Peyer's patch (tissue), 4 donors: ENCODE measurements around the gene PRR18. TPM values are rescaled to one million over a fixed set of nuclear protein-coding genes. Genes with fewer than 3 reads are reported as not detected.

Experiments used
- DNase-seq, 3 donors: peaks; one replicate each; pipeline ENCODE4 v3.0.0-alpha.2; 2017 to 2019
- H3K27ac ChIP-seq, 4 donors: fragments of 200-600 bp; sonication (generic); one replicate each; pipeline ENCODE4 v1.5.1; 2016 to 2019
- H3K27me3 ChIP-seq, 2 donors: fragments of 200-600 bp; sonication (generic); one replicate each; pipeline ENCODE4 v1.5.1; 2019
- H3K36me3 ChIP-seq, 3 donors: fragments of 200-600 bp; sonication (generic); one replicate each; pipeline ENCODE4 v1.5.1; 2016 to 2019
- H3K4me1 ChIP-seq, 4 donors: fragments of 200-600 bp; sonication (generic); one replicate each; pipeline ENCODE4 v1.5.1; 2016 to 2019
- H3K4me3 ChIP-seq, 4 donors: fragments of 200-600 bp; sonication (generic); 1 replicate in 3 of 4; 2 replicates in 1 of 4; pipeline ENCODE4 v1.5.1; 2016 to 2019; ENCODE audit warnings: mild to moderate bottlenecking in 1 of 4
- H3K9me3 ChIP-seq, 4 donors: fragments of 200-600 bp; sonication (generic); one replicate each; pipeline ENCODE4 v1.5.1; 2016 to 2019; ENCODE audit warnings: mild to moderate bottlenecking in 1 of 4
- POLR2A ChIP-seq, 2 donors: fragments of 450-650 bp; IDR thresholded peaks; one replicate each; pipeline ENCODE4 v1.5.1; 2017; ENCODE audit warnings: antibody characterized with exemption in 2 of 2, mild to moderate bottlenecking in 2 of 2, moderate library complexity in 2 of 2
- total RNA-seq, 4 donors: library from RNA; depleted of rRNA; stranded (reverse); fragments of >200 nt; gene quantifications; one replicate each; pipeline ENCODE4 v1.1.0, GENCODE V29; 2016
- TF ChIP-seq, protein P1 (sequence below), 6 experiments: fragments of 450-650 bp in 4 of 6; fragments of 200-600 bp in 2 of 6; sonication (generic) in 1 of 6; IDR thresholded peaks; one replicate each; pipeline ENCODE4 v1.5.1; 2017 to 2019; ENCODE audit warnings: antibody characterized with exemption in 6 of 6, mild to moderate bottlenecking in 3 of 6, moderate library complexity in 1 of 6

Gene PRR18
- total RNA-seq, 4 donors from 2014 or later, result not detected

DNA sequence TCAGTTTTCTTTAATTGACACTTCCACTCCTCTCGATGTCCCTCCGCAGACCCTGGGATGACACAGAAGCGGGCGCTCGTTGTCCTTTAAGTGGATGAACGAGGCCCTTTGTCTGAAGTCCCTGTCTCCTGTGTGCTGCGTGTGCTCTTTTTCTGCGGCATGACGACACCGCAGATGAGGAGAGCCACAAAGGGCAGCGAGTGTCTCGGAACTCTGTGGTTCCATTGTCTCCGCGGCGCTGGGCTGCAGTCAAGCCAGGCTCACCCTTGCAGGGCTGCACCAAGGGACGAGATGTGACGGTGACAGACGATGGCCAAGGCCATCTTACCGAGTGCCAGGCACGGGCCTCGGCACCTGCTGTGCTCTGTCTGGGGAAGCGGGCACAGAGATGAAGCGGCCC, 10.6 kb downstream of the PRR18 start:
- no peaks in the 10 kb centered on the region for H3K4me1 ChIP-seq
- DNase-seq, result no peak
- H3K4me3 ChIP-seq, result no peak overlapping the region
- no peak for TF ChIP-seq POLR2A (IDR thresholded peaks at IDR 0.05)
- TF ChIP-seq, protein P1, sequence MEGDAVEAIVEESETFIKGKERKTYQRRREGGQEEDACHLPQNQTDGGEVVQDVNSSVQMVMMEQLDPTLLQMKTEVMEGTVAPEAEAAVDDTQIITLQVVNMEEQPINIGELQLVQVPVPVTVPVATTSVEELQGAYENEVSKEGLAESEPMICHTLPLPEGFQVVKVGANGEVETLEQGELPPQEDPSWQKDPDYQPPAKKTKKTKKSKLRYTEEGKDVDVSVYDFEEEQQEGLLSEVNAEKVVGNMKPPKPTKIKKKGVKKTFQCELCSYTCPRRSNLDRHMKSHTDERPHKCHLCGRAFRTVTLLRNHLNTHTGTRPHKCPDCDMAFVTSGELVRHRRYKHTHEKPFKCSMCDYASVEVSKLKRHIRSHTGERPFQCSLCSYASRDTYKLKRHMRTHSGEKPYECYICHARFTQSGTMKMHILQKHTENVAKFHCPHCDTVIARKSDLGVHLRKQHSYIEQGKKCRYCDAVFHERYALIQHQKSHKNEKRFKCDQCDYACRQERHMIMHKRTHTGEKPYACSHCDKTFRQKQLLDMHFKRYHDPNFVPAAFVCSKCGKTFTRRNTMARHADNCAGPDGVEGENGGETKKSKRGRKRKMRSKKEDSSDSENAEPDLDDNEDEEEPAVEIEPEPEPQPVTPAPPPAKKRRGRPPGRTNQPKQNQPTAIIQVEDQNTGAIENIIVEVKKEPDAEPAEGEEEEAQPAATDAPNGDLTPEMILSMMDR (IDR thresholded peaks at IDR 0.05), result no peak
- H3K9me3 ChIP-seq, result no peaks in the 10 kb centered on the region
- no peaks in the 10 kb centered on the region for H3K36me3 ChIP-seq
- H3K27me3 ChIP-seq, result no peaks in the 10 kb centered on the region
- H3K27ac ChIP-seq, result no peak overlapping the region

DNA sequence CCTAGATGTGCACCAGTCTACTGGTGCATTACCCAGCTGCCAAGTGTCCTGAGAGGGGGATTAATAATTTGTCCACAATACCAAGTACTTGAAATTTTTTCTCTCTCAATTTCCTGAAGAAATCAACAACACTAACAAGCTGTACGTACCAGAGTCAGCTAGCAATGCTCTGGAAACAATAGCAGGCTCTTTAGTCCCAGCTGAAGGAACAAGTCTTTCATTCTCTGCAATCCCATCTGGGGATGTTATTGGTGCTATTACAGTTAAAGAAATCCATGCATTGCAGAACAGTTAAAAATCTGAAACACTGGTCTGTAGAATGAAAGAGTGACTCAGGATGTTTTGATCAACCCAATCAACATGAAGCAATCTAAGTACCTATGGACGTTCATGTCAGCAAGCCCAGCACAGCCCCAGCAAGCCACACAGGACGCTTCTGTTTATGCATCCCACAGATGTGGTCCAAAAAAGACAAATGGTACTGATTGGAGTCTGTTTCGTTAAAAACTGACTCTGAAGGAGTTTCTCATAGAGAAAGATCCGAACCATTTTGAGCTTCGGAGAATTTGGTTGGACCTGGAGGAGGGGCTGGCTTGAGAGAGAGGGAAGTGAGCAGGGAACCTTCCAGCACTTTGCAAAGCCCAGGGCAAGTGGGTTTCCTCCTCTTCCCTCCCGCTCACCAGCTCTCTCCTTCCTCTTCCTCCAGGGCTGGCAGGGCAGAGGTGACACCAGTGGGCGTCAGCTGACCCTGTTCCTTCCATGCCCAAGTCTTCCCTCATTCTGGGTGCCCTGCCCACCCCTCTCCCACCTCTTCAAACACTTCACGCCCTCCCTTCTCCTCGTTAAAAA, 11.9 kb downstream of the PRR18 start:
- H3K36me3 ChIP-seq, result no peaks in the 10 kb centered on the region
- H3K4me1 ChIP-seq, result no peaks in the 10 kb centered on the region
- H3K27me3 ChIP-seq, result no peaks in the 10 kb centered on the region
- no peaks in the 10 kb centered on the region for H3K9me3 ChIP-seq
- no peak overlapping the region for H3K27ac ChIP-seq
- no peak overlapping the region for H3K4me3 ChIP-seq
- no peak for DNase-seq
- TF ChIP-seq POLR2A (IDR thresholded peaks at IDR 0.05), result no peak
- TF ChIP-seq, protein P1 (IDR thresholded peaks at IDR 0.05), result no peak

DNA sequence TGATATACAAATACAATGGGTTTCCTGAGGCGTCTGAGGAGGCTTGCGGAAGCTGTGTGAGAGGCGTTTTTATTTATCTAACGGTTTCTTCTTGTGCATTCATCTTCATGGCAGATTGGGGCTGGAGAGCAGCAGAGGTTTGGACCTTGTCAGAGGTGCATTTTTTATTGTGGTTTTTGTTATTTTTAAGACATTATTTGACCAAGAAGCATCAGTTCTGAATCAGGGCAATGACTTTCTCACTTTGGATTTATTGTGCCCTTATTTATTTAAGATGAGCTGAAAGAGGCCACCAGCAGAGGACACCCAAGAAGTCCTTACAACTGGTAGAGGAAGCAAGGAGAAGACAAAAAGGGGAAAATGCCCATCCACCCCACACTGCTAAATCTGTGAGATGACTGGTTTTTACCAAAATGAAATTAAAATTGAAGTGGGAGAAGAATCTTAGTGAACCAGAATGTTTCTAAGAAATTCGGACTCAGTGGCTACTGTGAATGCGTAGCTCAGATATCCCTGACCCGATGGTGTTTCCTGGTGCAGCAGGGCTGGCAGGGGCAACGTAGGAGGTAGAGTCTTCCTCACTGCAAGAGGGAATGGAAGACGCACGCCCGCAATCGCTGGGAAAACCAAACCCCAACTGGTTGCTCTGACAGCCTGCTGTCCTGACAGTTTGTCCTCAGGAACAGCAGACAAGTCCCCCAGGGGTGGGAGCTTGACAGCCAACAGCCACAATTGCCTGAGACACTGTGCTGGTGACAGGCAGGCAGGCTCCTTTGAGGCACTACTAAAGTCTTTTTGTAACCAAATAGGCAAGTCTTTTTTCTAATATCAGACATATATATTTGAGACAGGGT, 14.2 kb downstream of the PRR18 start:
- Histone ChIP-seq H3K27me3 (no peaks in the 10 kb centered on the region), H3K4me3 (no peak overlapping the region), H3K27ac (no peak overlapping the region), H3K4me1 (no peaks in the 10 kb centered on the region), H3K36me3 (no peaks in the 10 kb centered on the region), H3K9me3 (no peaks in the 10 kb centered on the region)
- DNase-seq, result no peak
- no peak for TF ChIP-seq POLR2A (IDR thresholded peaks at IDR 0.05)
- TF ChIP-seq, protein P1 (IDR thresholded peaks at IDR 0.05), result no peak

GRCh38 chr6:166289207-166290060, 18.8 kb downstream of the PRR18 start:
- no peak for TF ChIP-seq POLR2A (IDR thresholded peaks at IDR 0.05)
- TF ChIP-seq, protein P1 (IDR thresholded peaks at IDR 0.05), result no peak
- Histone ChIP-seq H3K4me1 (no peaks in the 10 kb centered on the region), H3K36me3 (no peaks in the 10 kb centered on the region), H3K9me3 (no peaks in the 10 kb centered on the region), H3K27ac (no peak overlapping the region), H3K27me3 (no peaks in the 10 kb centered on the region), H3K4me3 (no peak overlapping the region)
- DNase-seq, result no peak

DNA sequence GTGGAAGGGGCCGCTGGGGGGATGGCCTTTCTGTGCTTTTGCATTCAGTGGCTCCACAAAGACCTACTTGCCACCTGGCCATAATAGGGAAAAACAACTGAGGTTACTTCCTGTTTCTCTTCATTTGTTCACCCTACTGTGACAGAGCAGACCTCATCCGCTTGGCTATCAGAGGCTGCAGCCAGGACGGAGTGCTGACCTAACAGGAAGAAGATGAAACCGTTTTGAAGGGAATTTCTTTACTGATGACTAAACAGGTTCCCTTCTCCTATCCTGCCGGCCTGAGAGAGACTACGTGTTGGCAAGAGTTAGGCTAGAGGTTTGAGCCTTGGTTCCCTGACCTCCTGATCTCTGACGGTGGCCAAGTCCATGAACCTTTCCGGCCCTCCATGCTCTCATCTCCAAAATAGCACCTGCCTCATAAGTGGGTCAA, 21.3 kb downstream of the PRR18 start:
- Histone ChIP-seq H3K9me3 (no peaks in the 10 kb centered on the region), H3K27ac (peak overlapping the region in 1 of 4 donors; percentile 53), H3K4me3 (no peak overlapping the region), H3K27me3 (no peaks in the 10 kb centered on the region), H3K4me1 (no peaks in the 10 kb centered on the region), H3K36me3 (no peaks in the 10 kb centered on the region)
- DNase-seq, result peak in 2 of 3 donors; percentile 74 to 76
- no peak for TF ChIP-seq POLR2A (IDR thresholded peaks at IDR 0.05)
- TF ChIP-seq, protein P1 (IDR thresholded peaks at IDR 0.05), result no peak
